Activated CD4-positive, alpha-beta memory T cell treated with anti-CD3 and anti-CD28 coated beads, Interleukin-2, amount 10 ng/mL, durations not matched to agents 7 days and 5 days (primary cell): ENCODE measurements around the gene DAB1. TPM values are rescaled to one million over a fixed set of nuclear protein-coding genes. Genes with fewer than 3 reads are reported as not detected.
"Not testable (repeated sequence)": the region's sequence is repeated elsewhere in the genome, so short reads cannot be mapped to it uniquely, and the experiment has no call there.

Experiments used
- CTCF ChIA-PET: fragments of 350-600 bp; sonication (Branson Sonifier 250); formaldehyde crosslinking; loops from one replicate; lab custom pipeline; 2021; ENCODE audit warnings: antibody characterized with exemption, inconsistent platforms; lab: Charles Lee
- POLR2A ChIA-PET: fragments of 350-600 bp; sonication (Branson Sonifier 250); formaldehyde crosslinking; loops from one replicate; lab custom pipeline; 2021; ENCODE audit warnings: antibody characterized with exemption; lab: Charles Lee
- DNase-seq: peaks from one replicate; pipeline ENCODE4 v3.0.0-alpha.2; 2020
- H3K27ac Mint-ChIP-seq: one replicate; pipeline ENCODE4 v1.8.0; 2021; ENCODE audit warnings: mild to moderate bottlenecking, mixed read lengths
- H3K27me3 Mint-ChIP-seq: one replicate; pipeline ENCODE4 v1.8.0; 2021; ENCODE audit warnings: mixed read lengths
- H3K36me3 Mint-ChIP-seq: one replicate; pipeline ENCODE4 v1.8.0; 2021; ENCODE audit warnings: low read depth, mixed read lengths
- H3K4me1 Mint-ChIP-seq: one replicate; pipeline ENCODE4 v1.8.0; 2021; ENCODE audit warnings: mixed read lengths
- H3K4me3 Mint-ChIP-seq: one replicate; pipeline ENCODE4 v1.8.0; 2021; ENCODE audit warnings: mild to moderate bottlenecking, mixed read lengths
- H3K9me3 Mint-ChIP-seq: one replicate; pipeline ENCODE4 v1.8.0; 2021; ENCODE audit warnings: mixed read lengths
- total RNA-seq, 2 experiments: library from RNA; stranded (reverse); gene quantifications; one replicate each; pipeline ENCODE4 v1.2.3, GENCODE V29; 2021

The DAB1 gene
- total RNA-seq, 2 experiments from 2014 or later, result 3.9 to 4.0 TPM

- no peaks in the 10 kb centered on the region for H3K36me3 Mint-ChIP-seq
- ChIA-PET POLR2A (no interaction called here), CTCF (no interaction called here)
- H3K4me3 Mint-ChIP-seq, result no peak overlapping the region
- DNase-seq, result no peak
- peaks cover 4% of the 10 kb centered on the region for H3K9me3 Mint-ChIP-seq
- H3K27me3 Mint-ChIP-seq, result no peaks in the 10 kb centered on the region
- no peaks in the 10 kb centered on the region for H3K4me1 Mint-ChIP-seq
- H3K27ac Mint-ChIP-seq, result no peak overlapping the region
Observed at GRCh38 chr1:57363643-57364042, 60.2 kb downstream of the DAB1 start.

GRCh38 chr1:57363165-57363564 is 60.7 kb downstream of the DAB1 start:
- Mint-ChIP-seq H3K27me3 (no peaks in the 10 kb centered on the region), H3K27ac (no peak overlapping the region), H3K36me3 (no peaks in the 10 kb centered on the region), H3K4me1 (no peaks in the 10 kb centered on the region), H3K4me3 (no peak overlapping the region), H3K9me3 (peaks cover 2% of the 10 kb centered on the region)
- POLR2A ChIA-PET, result no interaction called here
- CTCF ChIA-PET, result no interaction called here
- DNase-seq, result no peak

GRCh38 chr1:57362480-57362879 is 61.4 kb downstream of the DAB1 start:
- ChIA-PET POLR2A (no interaction called here), CTCF (no interaction called here)
- Mint-ChIP-seq H3K9me3 (peaks cover 2% of the 10 kb centered on the region), H3K27ac (no peak overlapping the region), H3K36me3 (no peaks in the 10 kb centered on the region), H3K27me3 (no peaks in the 10 kb centered on the region), H3K4me1 (no peaks in the 10 kb centered on the region), H3K4me3 (no peak overlapping the region)
- no peak for DNase-seq

- Mint-ChIP-seq H3K27ac (no peak overlapping the region), H3K36me3 (no peaks in the 10 kb centered on the region), H3K4me3 (no peak overlapping the region), H3K9me3 (no peaks in the 10 kb centered on the region), H3K27me3 (no peaks in the 10 kb centered on the region), H3K4me1 (no peaks in the 10 kb centered on the region)
- no peak for DNase-seq
- CTCF ChIA-PET, result no interaction called here
- POLR2A ChIA-PET, result no interaction called here
Observed at GRCh38 chr1:57361516-57361915, 62.3 kb downstream of the DAB1 start.

- no peak for DNase-seq
- ChIA-PET CTCF (no interaction called here), POLR2A (no interaction called here)
- H3K27me3 Mint-ChIP-seq, result no peaks in the 10 kb centered on the region
- no peaks in the 10 kb centered on the region for H3K4me1 Mint-ChIP-seq
- H3K27ac Mint-ChIP-seq, result no peak overlapping the region
- no peak overlapping the region for H3K4me3 Mint-ChIP-seq
- no peaks in the 10 kb centered on the region for H3K9me3 Mint-ChIP-seq
- no peaks in the 10 kb centered on the region for H3K36me3 Mint-ChIP-seq
Observed at GRCh38 chr1:57360846-57361407, 62.9 kb downstream of the DAB1 start.

GRCh38 chr1:57357462-57357861 is 66.4 kb downstream of the DAB1 start:
- no peaks in the 10 kb centered on the region for H3K9me3 Mint-ChIP-seq
- no peaks in the 10 kb centered on the region for H3K36me3 Mint-ChIP-seq
- H3K4me3 Mint-ChIP-seq, result no peak overlapping the region
- H3K4me1 Mint-ChIP-seq, result peaks cover 4% of the 10 kb centered on the region
- POLR2A ChIA-PET, result no interaction called here
- no peak overlapping the region for H3K27ac Mint-ChIP-seq
- H3K27me3 Mint-ChIP-seq, result no peaks in the 10 kb centered on the region
- DNase-seq, result no peak
- CTCF ChIA-PET, result no interaction called here

GRCh38 chr1:57353654-57354053 is 70.2 kb downstream of the DAB1 start:
- Mint-ChIP-seq H3K27ac (no peak overlapping the region), H3K27me3 (no peaks in the 10 kb centered on the region), H3K4me1 (peaks cover 4% of the 10 kb centered on the region), H3K9me3 (no peaks in the 10 kb centered on the region), H3K4me3 (no peak overlapping the region), H3K36me3 (no peaks in the 10 kb centered on the region)
- DNase-seq, result no peak
- ChIA-PET CTCF (no interaction called here), POLR2A (no interaction called here)

GRCh38 chr1:57350610-57351009 is 73.2 kb downstream of the DAB1 start:
- Mint-ChIP-seq H3K27me3 (no peaks in the 10 kb centered on the region), H3K27ac (no peak overlapping the region), H3K36me3 (no peaks in the 10 kb centered on the region), H3K4me1 (peaks cover 4% of the 10 kb centered on the region), H3K4me3 (no peak overlapping the region), H3K9me3 (no peaks in the 10 kb centered on the region)
- CTCF ChIA-PET, result no interaction called here
- DNase-seq, result no peak
- POLR2A ChIA-PET, result no interaction called here

GRCh38 chr1:57348921-57349320 is 74.9 kb downstream of the DAB1 start:
- ChIA-PET CTCF (no interaction called here), POLR2A (no interaction called here)
- no peaks in the 10 kb centered on the region for H3K4me1 Mint-ChIP-seq
- DNase-seq, result no peak
- H3K4me3 Mint-ChIP-seq, result no peak overlapping the region
- no peaks in the 10 kb centered on the region for H3K9me3 Mint-ChIP-seq
- H3K36me3 Mint-ChIP-seq, result no peaks in the 10 kb centered on the region
- H3K27ac Mint-ChIP-seq, result no peak overlapping the region
- no peaks in the 10 kb centered on the region for H3K27me3 Mint-ChIP-seq

GRCh38 chr1:57345916-57346315 is 77.9 kb downstream of the DAB1 start:
- Mint-ChIP-seq H3K4me3 (no peak overlapping the region), H3K4me1 (no peaks in the 10 kb centered on the region), H3K27me3 (no peaks in the 10 kb centered on the region), H3K27ac (no peak overlapping the region), H3K9me3 (no peaks in the 10 kb centered on the region), H3K36me3 (no peaks in the 10 kb centered on the region)
- DNase-seq, result no peak
- POLR2A ChIA-PET, result no interaction called here
- CTCF ChIA-PET, result no interaction called here

- ChIA-PET POLR2A (no interaction called here), CTCF (no interaction called here)
- Mint-ChIP-seq H3K27me3 (no peaks in the 10 kb centered on the region), H3K4me3 (no peak overlapping the region), H3K36me3 (no peaks in the 10 kb centered on the region), H3K27ac (no peak overlapping the region), H3K9me3 (no peaks in the 10 kb centered on the region), H3K4me1 (no peaks in the 10 kb centered on the region)
- DNase-seq, result no peak
Observed at GRCh38 chr1:57344265-57344664, 79.6 kb downstream of the DAB1 start.

GRCh38 chr1:57343298-57343915 is 80.5 kb downstream of the DAB1 start:
- CTCF ChIA-PET, H3K27me3 Mint-ChIP-seq: not testable (repeated sequence)

GRCh38 chr1:57341721-57342120 is 82.1 kb downstream of the DAB1 start:
- CTCF ChIA-PET, result no interaction called here
- no peak for DNase-seq
- Mint-ChIP-seq H3K4me1 (no peaks in the 10 kb centered on the region), H3K9me3 (no peaks in the 10 kb centered on the region), H3K36me3 (no peaks in the 10 kb centered on the region), H3K27me3 (no peaks in the 10 kb centered on the region), H3K4me3 (no peak overlapping the region), H3K27ac (no peak overlapping the region)
- POLR2A ChIA-PET, result no interaction called here

More at GRCh38 chr1:57343298-57343915, 80.5 kb downstream of the DAB1 start:
- DNase-seq, POLR2A ChIA-PET, H3K27ac Mint-ChIP-seq, H3K36me3 Mint-ChIP-seq, H3K4me3 Mint-ChIP-seq, H3K4me1 Mint-ChIP-seq, H3K9me3 Mint-ChIP-seq: not testable (repeated sequence)

GRCh38 chr1:57340334-57341070 is 83.4 kb downstream of the DAB1 start:
- Mint-ChIP-seq H3K36me3 (no peaks in the 10 kb centered on the region), H3K27ac (no peak overlapping the region), H3K4me1 (no peaks in the 10 kb centered on the region), H3K4me3 (no peak overlapping the region), H3K9me3 (no peaks in the 10 kb centered on the region), H3K27me3 (no peaks in the 10 kb centered on the region)
- CTCF ChIA-PET, result no interaction called here
- DNase-seq, result no peak
- POLR2A ChIA-PET, result no interaction called here
